ENCODE data around the gene SYT9. TPM values are rescaled to one million over a fixed set of nuclear protein-coding genes. Genes with fewer than 3 reads are reported as not detected.
A peak's percentile ranks its signal among the peaks of the same experiment; 100 is the strongest.

Gene SYT9
- total RNA-seq, 1 donor from 2014 or later = 0.16 TPM

DNA sequence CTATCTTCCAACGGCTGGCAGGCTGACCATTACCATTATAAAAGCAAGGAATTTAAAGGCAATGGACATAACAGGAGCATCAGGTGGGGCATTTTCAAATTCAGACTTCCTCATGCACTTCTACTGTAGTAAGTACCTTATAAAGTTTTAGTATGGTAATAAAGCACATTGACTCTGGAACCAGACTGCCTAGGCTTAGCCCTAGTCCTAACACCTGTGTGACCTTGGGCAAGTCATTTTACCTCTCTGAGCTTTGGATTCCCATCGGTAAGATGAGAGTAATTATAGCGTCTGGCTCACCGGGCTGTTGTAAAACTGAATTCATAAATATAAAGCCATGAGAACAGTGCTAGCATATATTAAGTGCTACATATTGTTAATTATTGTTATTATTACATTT lies 164.4 kb downstream of the SYT9 start:
- no peak overlapping the region for H3K27ac Mint-ChIP-seq (ENCODE audit: unreplicated experiment)
- H3K9me3 ChIP-seq (ENCODE audit: insufficient read depth, low read depth, low read length) = peaks cover 4% of the 10 kb centered on the region
- H3K4me3 Mint-ChIP-seq (ENCODE audit: unreplicated experiment) = no peak overlapping the region
- H3K36me3 Mint-ChIP-seq (ENCODE audit: low read depth, unreplicated experiment) = no peaks in the 10 kb centered on the region
- no peak overlapping the region for H2AFZ ChIP-seq (ENCODE audit: low read depth, low read length)
- H3K4me2 ChIP-seq (ENCODE audit: low read length) = no peak overlapping the region
- H4K20me1 ChIP-seq (ENCODE audit: insufficient read depth, low read length) = no peaks in the 10 kb centered on the region
- no peak for TF ChIP-seq EZH2 (IDR thresholded peaks at IDR 0.05; ENCODE audit: insufficient read depth, low read length)
- TF ChIP-seq, protein P1, sequence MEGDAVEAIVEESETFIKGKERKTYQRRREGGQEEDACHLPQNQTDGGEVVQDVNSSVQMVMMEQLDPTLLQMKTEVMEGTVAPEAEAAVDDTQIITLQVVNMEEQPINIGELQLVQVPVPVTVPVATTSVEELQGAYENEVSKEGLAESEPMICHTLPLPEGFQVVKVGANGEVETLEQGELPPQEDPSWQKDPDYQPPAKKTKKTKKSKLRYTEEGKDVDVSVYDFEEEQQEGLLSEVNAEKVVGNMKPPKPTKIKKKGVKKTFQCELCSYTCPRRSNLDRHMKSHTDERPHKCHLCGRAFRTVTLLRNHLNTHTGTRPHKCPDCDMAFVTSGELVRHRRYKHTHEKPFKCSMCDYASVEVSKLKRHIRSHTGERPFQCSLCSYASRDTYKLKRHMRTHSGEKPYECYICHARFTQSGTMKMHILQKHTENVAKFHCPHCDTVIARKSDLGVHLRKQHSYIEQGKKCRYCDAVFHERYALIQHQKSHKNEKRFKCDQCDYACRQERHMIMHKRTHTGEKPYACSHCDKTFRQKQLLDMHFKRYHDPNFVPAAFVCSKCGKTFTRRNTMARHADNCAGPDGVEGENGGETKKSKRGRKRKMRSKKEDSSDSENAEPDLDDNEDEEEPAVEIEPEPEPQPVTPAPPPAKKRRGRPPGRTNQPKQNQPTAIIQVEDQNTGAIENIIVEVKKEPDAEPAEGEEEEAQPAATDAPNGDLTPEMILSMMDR (IDR thresholded peaks at IDR 0.05; ENCODE audit: insufficient read depth, low read depth, low read length) = no peak
- H3K27me3 ChIP-seq (ENCODE audit: insufficient read depth, low read length) = no peaks in the 10 kb centered on the region
- peaks cover 1% of the 10 kb centered on the region for H3K9me3 Mint-ChIP-seq (ENCODE audit: unreplicated experiment)
- peaks cover 12% of the 10 kb centered on the region for H3K27me3 Mint-ChIP-seq (ENCODE audit: low read depth, unreplicated experiment)
- FAIRE-seq (no peak), DNase-seq (ENCODE audit: low read depth) (no peak)
- H3K9ac ChIP-seq (ENCODE audit: low read length) = no peak overlapping the region
- no peak overlapping the region for H3K4me3 ChIP-seq (ENCODE audit: insufficient read depth, low read depth, low read length)
- peaks cover 11% of the 10 kb centered on the region for H3K4me1 Mint-ChIP-seq (ENCODE audit: low read depth, unreplicated experiment)
- no peak overlapping the region for H3K27ac ChIP-seq (ENCODE audit: low read depth, low read length)
- H3K4me1 ChIP-seq (ENCODE audit: insufficient read depth, low read length) = no peaks in the 10 kb centered on the region
- no peaks in the 10 kb centered on the region for H3K79me2 ChIP-seq (ENCODE audit: insufficient read depth, low read length)
- H3K36me3 ChIP-seq (ENCODE audit: insufficient read depth, low read length) = no peaks in the 10 kb centered on the region

- peaks cover 11% of the 10 kb centered on the region for H3K4me1 Mint-ChIP-seq (ENCODE audit: low read depth, unreplicated experiment)
- no peak overlapping the region for H3K27ac Mint-ChIP-seq (ENCODE audit: unreplicated experiment)
- H3K4me3 Mint-ChIP-seq (ENCODE audit: unreplicated experiment) = no peak overlapping the region
- FAIRE-seq = no peak
- Histone ChIP-seq H3K27me3 (ENCODE audit: insufficient read depth, low read length) (no peaks in the 10 kb centered on the region), H3K9me3 (ENCODE audit: insufficient read depth, low read depth, low read length) (peaks cover 4% of the 10 kb centered on the region), H2AFZ (ENCODE audit: low read depth, low read length) (no peak overlapping the region), H3K36me3 (ENCODE audit: insufficient read depth, low read length) (no peaks in the 10 kb centered on the region), H3K79me2 (ENCODE audit: insufficient read depth, low read length) (no peaks in the 10 kb centered on the region), H3K4me3 (ENCODE audit: insufficient read depth, low read depth, low read length) (no peak overlapping the region), H3K4me2 (ENCODE audit: low read length) (no peak overlapping the region), H3K27ac (ENCODE audit: low read depth, low read length) (no peak overlapping the region), H3K9ac (ENCODE audit: low read length) (no peak overlapping the region), H3K4me1 (ENCODE audit: insufficient read depth, low read length) (no peaks in the 10 kb centered on the region), H4K20me1 (ENCODE audit: insufficient read depth, low read length) (no peaks in the 10 kb centered on the region)
- peaks cover 12% of the 10 kb centered on the region for H3K27me3 Mint-ChIP-seq (ENCODE audit: low read depth, unreplicated experiment)
- H3K9me3 Mint-ChIP-seq (ENCODE audit: unreplicated experiment) = peaks cover 1% of the 10 kb centered on the region
- DNase-seq (ENCODE audit: low read depth) = no peak
- H3K36me3 Mint-ChIP-seq (ENCODE audit: low read depth, unreplicated experiment) = no peaks in the 10 kb centered on the region
- no peak for TF ChIP-seq EZH2 (IDR thresholded peaks at IDR 0.05; ENCODE audit: insufficient read depth, low read length)
- TF ChIP-seq, protein P1 (IDR thresholded peaks at IDR 0.05; ENCODE audit: insufficient read depth, low read depth, low read length) = no peak
These were observed 165.6 kb downstream of the SYT9 start for GRCh38 chr11:7417328-7417727.

DNA sequence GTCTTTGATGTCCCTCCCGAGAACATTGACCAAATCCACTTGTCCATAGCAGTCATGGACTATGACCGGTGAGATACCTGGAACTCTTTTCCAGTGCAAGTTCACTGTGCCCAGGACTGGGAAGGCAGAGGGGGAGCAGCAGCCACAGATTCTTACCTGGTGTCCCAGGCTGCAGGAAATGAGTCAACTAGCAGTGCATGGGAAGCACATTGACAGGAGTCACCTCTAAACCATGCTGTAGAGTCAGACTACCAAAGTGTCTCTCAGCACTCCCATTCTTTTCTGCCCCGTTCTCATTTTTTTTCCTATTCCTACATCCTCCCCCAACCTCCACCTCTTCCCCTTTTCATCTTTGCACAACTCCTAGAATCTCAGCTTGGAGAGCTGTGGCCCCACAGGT lies 166.4 kb downstream of the SYT9 start:
- Histone ChIP-seq H4K20me1 (ENCODE audit: insufficient read depth, low read length) (no peaks in the 10 kb centered on the region), H3K79me2 (ENCODE audit: insufficient read depth, low read length) (no peaks in the 10 kb centered on the region), H3K4me3 (ENCODE audit: insufficient read depth, low read depth, low read length) (no peak overlapping the region), H3K9ac (ENCODE audit: low read length) (no peak overlapping the region), H3K36me3 (ENCODE audit: insufficient read depth, low read length) (no peaks in the 10 kb centered on the region), H3K4me2 (ENCODE audit: low read length) (no peak overlapping the region), H3K4me1 (ENCODE audit: insufficient read depth, low read length) (no peaks in the 10 kb centered on the region), H3K27ac (ENCODE audit: low read depth, low read length) (no peak overlapping the region), H2AFZ (ENCODE audit: low read depth, low read length) (no peak overlapping the region), H3K27me3 (ENCODE audit: insufficient read depth, low read length) (no peaks in the 10 kb centered on the region), H3K9me3 (ENCODE audit: insufficient read depth, low read depth, low read length) (peaks cover 4% of the 10 kb centered on the region)
- H3K4me1 Mint-ChIP-seq (ENCODE audit: low read depth, unreplicated experiment) = peaks cover 13% of the 10 kb centered on the region
- FAIRE-seq (no peak), DNase-seq (ENCODE audit: low read depth) (peak; percentile 17)
- H3K9me3 Mint-ChIP-seq (ENCODE audit: unreplicated experiment) = peaks cover 1% of the 10 kb centered on the region
- peaks cover 12% of the 10 kb centered on the region for H3K27me3 Mint-ChIP-seq (ENCODE audit: low read depth, unreplicated experiment)
- TF ChIP-seq, protein P1 (IDR thresholded peaks at IDR 0.05; ENCODE audit: insufficient read depth, low read depth, low read length) = no peak
- no peak for TF ChIP-seq EZH2 (IDR thresholded peaks at IDR 0.05; ENCODE audit: insufficient read depth, low read length)
- no peaks in the 10 kb centered on the region for H3K36me3 Mint-ChIP-seq (ENCODE audit: low read depth, unreplicated experiment)
- H3K4me3 Mint-ChIP-seq (ENCODE audit: unreplicated experiment) = no peak overlapping the region
- H3K27ac Mint-ChIP-seq (ENCODE audit: unreplicated experiment) = no peak overlapping the region

Data from astrocyte (in vitro differentiated cells and primary cell).